Measurements from ENCODE around the gene MAN1C1. TPM values are rescaled to one million over a fixed set of nuclear protein-coding genes. Genes with fewer than 3 reads are reported as not detected.

MAN1C1 gene
- total RNA-seq, 1 donor from 2014 or later: 5.4 TPM

DNA sequence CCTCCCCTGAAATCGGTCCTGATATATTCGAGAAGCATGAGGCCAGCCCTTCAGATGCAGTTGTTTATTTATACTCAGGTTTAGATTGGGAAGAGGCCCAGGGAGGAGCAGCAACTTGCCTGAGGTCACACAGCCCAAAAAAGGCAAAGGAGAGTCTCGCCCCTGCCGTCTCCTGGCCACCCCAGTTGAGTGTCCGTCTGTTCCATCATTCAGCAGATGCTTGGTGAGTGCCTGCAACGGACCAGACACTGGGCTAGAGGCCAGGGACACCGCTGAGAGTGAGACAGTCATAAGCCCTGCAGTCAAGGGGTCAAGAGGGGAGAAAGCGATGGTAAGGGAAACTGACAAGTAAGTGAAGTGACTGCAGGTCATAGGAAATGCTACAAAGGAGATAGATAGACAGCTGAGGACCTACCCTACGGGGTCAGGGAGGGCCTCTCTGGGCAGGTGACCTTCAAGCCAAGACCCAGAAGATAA is 168.0 kb downstream of the MAN1C1 start:
- H3K27me3 Mint-ChIP-seq (ENCODE audit: unreplicated experiment): peaks cover 7% of the 10 kb centered on the region

DNA sequence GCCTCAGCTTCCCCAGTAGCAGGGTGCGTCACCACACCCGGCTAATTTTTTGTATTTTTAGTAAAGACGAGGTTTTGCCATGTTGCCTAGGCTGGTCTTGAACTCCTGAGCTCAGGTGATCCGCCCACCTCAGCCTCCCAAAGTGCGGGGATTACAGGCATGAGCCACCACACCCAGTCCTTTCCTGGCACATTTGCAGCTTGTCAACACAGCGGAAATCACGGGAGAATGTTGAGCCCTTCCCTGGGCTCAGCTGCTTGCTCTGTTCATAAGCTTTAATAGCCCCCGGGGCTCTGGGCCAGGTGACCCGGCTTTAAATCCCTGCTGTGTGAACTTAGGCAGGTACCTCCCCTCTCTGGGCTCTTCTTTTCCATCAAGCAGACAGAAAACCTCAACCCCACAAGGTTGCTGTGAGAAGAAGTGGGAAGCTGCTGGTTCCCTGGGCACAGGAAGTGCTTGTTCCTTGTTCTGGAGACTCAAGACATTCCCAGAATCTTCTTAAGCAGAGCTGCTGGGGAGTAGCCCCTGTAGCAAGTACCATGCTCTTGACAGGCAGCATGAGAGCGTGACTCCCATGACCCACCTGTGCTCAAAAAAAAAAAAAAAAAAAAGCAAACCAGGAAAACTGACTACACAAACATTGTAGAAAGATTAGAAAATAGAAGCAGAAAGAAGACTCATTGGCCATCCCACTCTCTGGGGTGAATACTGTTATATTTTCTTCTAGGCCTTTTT is 168.9 kb downstream of the MAN1C1 start:
- Mint-ChIP-seq H3K27ac (ENCODE audit: unreplicated experiment) (no peak overlapping the region), H3K36me3 (ENCODE audit: unreplicated experiment) (peaks cover 9% of the 10 kb centered on the region), H3K4me3 (ENCODE audit: unreplicated experiment) (no peak overlapping the region), H3K4me1 (ENCODE audit: low read depth, unreplicated experiment) (peaks cover 35% of the 10 kb centered on the region), H3K27me3 (ENCODE audit: unreplicated experiment) (peaks cover 7% of the 10 kb centered on the region), H3K9me3 (ENCODE audit: unreplicated experiment) (peaks cover 3% of the 10 kb centered on the region)
- TF ChIP-seq, protein P1, sequence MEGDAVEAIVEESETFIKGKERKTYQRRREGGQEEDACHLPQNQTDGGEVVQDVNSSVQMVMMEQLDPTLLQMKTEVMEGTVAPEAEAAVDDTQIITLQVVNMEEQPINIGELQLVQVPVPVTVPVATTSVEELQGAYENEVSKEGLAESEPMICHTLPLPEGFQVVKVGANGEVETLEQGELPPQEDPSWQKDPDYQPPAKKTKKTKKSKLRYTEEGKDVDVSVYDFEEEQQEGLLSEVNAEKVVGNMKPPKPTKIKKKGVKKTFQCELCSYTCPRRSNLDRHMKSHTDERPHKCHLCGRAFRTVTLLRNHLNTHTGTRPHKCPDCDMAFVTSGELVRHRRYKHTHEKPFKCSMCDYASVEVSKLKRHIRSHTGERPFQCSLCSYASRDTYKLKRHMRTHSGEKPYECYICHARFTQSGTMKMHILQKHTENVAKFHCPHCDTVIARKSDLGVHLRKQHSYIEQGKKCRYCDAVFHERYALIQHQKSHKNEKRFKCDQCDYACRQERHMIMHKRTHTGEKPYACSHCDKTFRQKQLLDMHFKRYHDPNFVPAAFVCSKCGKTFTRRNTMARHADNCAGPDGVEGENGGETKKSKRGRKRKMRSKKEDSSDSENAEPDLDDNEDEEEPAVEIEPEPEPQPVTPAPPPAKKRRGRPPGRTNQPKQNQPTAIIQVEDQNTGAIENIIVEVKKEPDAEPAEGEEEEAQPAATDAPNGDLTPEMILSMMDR (IDR thresholded peaks at IDR 0.05; ENCODE audit: partially characterized antibody, unreplicated experiment): no peak
- no peak for DNase-seq

More for the DNA sequence above, 168.0 kb downstream of the MAN1C1 start:
- peaks cover 37% of the 10 kb centered on the region for H3K4me1 Mint-ChIP-seq (ENCODE audit: low read depth, unreplicated experiment)
- H3K9me3 Mint-ChIP-seq (ENCODE audit: unreplicated experiment): peaks cover 3% of the 10 kb centered on the region
- peaks cover 4% of the 10 kb centered on the region for H3K36me3 Mint-ChIP-seq (ENCODE audit: unreplicated experiment)
- no peak overlapping the region for H3K27ac Mint-ChIP-seq (ENCODE audit: unreplicated experiment)
- TF ChIP-seq, protein P1 (IDR thresholded peaks at IDR 0.05; ENCODE audit: partially characterized antibody, unreplicated experiment): no peak
- H3K4me3 Mint-ChIP-seq (ENCODE audit: unreplicated experiment): peak overlapping the region; percentile 19
- DNase-seq: no peak

DNA sequence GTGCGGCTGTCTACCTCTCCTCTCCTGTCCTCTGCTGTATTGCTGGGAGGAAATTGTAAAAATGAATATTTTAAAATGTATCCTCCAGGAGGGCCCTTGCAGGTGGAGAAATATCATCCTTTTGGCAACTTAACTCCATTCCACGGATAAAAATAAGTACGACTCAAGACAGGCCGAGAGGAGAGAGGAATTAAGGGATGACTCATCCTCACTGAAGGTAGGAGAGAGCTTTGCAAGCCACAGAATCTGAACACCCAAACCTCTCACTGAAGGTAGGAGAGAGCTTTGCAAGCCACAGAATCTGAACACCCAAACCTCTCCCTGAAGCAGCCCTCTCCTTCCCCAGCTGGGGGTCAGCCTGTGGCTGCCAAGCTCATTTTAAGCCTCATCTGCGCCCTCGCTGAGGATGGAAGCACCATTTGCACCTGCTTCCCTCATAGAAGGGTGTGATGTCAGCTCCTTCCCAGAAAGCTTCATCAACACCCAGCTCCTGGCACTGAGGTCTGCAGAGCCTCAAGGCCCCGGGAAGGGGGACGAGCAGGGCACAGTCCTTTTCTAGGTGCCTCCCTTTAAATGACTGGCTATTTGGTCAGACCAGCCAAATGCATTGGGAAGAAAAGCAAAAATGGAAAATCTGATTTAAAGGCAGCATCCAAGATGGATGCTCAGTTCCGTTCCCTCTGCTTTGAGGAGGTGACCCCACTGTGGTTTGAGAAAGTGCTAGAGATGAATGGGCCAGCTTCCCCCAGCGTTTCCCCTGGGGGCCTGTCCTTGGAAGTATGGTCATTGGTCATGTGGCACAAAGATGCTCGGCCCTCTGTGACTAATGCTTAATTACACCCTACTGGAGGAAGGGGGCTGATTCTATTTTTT is 170.5 kb downstream of the MAN1C1 start:
- Mint-ChIP-seq H3K36me3 (ENCODE audit: unreplicated experiment) (peaks cover 10% of the 10 kb centered on the region), H3K27me3 (ENCODE audit: unreplicated experiment) (peaks cover 9% of the 10 kb centered on the region), H3K27ac (ENCODE audit: unreplicated experiment) (no peak overlapping the region), H3K4me3 (ENCODE audit: unreplicated experiment) (no peak overlapping the region), H3K9me3 (ENCODE audit: unreplicated experiment) (peaks cover 3% of the 10 kb centered on the region), H3K4me1 (ENCODE audit: low read depth, unreplicated experiment) (peaks cover 36% of the 10 kb centered on the region)
- TF ChIP-seq, protein P1 (IDR thresholded peaks at IDR 0.05; ENCODE audit: partially characterized antibody, unreplicated experiment): no peak
- DNase-seq: no peak

DNA sequence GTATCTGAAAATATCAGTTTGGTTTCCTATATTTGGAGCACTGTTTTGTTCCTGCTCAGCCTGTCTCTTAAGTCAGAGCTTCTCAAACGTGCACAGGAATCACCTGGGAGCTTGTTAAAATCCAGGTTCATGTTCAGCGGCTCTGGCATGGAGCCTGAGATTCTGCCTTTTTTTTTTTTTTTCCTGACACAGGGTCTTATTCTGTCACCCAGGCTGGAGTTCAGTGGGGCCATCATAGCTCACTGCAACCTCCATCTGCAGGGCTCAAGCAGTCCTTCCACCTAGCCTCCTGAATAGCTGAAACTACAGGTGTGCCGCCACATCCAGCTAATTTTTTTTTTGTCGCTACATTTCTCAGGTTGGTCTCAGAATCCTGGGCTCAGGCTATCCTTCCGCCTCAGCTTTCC is 171.2 kb downstream of the MAN1C1 start:
- TF ChIP-seq, protein P1 (IDR thresholded peaks at IDR 0.05; ENCODE audit: partially characterized antibody, unreplicated experiment): no peak
- no peak for DNase-seq
- Mint-ChIP-seq H3K36me3 (ENCODE audit: unreplicated experiment) (peaks cover 10% of the 10 kb centered on the region), H3K4me1 (ENCODE audit: low read depth, unreplicated experiment) (peaks cover 32% of the 10 kb centered on the region), H3K27ac (ENCODE audit: unreplicated experiment) (no peak overlapping the region), H3K27me3 (ENCODE audit: unreplicated experiment) (peaks cover 9% of the 10 kb centered on the region), H3K4me3 (ENCODE audit: unreplicated experiment) (no peak overlapping the region), H3K9me3 (ENCODE audit: unreplicated experiment) (peaks cover 2% of the 10 kb centered on the region)
